ENCODE measurements around the gene SLC32A1. TPM values are rescaled to one million over a fixed set of nuclear protein-coding genes. Genes with fewer than 3 reads are reported as not detected.

SLC32A1 gene
- total RNA-seq, 4 donors from 2014 or later: not detected

GRCh38 chr20:38769376-38770295, 45.4 kb downstream of the SLC32A1 start:
- H3K4me3 ChIP-seq (ENCODE audit: low read depth, poor library complexity, severe bottlenecking): no peak overlapping the region
- no peak for TF ChIP-seq POLR2A (IDR thresholded peaks at IDR 0.05)
- DNase-seq (ENCODE audit: low spot score in 2 of 2): peak in 1 of 2 donors; percentile 71
- intact Hi-C loops (cut with DNase I; ENCODE audit: low total_unique reads): no loop called here
- 91 to 92% methylated on average over 13 of the region's 13 CpGs for WGBS, 2 donors

DNA sequence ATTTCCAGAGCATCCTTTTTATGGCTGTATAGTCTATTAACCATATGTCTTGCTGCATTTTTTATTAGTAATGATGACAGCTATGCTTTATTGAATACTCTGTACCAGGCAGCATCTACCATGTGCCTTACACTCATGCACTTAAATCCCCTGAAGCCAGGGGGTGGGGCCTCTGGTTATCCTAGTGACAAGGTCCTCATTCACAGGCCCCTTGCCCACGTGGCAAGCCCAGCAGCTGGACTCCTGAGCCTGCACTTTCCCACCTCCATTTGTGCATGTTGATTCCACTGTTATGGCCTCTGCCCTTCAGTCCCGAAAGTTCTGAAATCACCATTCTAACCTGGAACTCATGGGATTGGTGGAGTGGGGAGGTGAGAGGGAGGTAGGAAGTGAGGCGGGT, 46.3 kb downstream of the SLC32A1 start:
- peak in 1 of 2 donors; percentile 32 for DNase-seq (ENCODE audit: low spot score in 2 of 2)
- TF ChIP-seq POLR2A (IDR thresholded peaks at IDR 0.05): no peak
- TF ChIP-seq, protein P1, sequence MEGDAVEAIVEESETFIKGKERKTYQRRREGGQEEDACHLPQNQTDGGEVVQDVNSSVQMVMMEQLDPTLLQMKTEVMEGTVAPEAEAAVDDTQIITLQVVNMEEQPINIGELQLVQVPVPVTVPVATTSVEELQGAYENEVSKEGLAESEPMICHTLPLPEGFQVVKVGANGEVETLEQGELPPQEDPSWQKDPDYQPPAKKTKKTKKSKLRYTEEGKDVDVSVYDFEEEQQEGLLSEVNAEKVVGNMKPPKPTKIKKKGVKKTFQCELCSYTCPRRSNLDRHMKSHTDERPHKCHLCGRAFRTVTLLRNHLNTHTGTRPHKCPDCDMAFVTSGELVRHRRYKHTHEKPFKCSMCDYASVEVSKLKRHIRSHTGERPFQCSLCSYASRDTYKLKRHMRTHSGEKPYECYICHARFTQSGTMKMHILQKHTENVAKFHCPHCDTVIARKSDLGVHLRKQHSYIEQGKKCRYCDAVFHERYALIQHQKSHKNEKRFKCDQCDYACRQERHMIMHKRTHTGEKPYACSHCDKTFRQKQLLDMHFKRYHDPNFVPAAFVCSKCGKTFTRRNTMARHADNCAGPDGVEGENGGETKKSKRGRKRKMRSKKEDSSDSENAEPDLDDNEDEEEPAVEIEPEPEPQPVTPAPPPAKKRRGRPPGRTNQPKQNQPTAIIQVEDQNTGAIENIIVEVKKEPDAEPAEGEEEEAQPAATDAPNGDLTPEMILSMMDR (IDR thresholded peaks at IDR 0.05): no peak
- WGBS, 2 donors: 82 to 90% methylated on average over 3 of the region's 3 CpGs
- H3K4me3 ChIP-seq (ENCODE audit: low read depth, poor library complexity, severe bottlenecking): no peak overlapping the region
- intact Hi-C loops (cut with DNase I; ENCODE audit: low total_unique reads): no loop called here

DNA sequence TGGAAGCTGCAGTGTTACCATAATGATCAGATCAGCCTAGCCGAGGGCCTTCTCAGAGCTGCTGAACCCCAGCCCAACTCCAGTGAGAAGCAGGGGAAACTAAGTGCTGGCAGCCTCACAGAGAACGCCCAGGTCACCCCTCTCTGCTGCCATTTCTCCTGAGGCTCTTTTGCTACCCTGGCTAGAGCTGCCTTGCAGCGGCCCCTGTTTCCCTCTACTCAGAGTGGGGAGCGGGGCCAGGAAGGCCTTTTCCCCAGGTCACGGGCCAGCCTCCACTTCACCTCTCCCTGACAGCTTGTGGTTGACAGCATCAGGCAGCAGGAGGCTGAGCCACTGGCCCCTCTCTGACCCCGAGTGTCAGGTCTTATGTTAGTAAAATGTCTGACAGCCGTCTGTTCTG, 46.7 kb downstream of the SLC32A1 start:
- TF ChIP-seq POLR2A (IDR thresholded peaks at IDR 0.05): no peak
- TF ChIP-seq, protein P1 (IDR thresholded peaks at IDR 0.05): no peak
- 82 to 89% methylated on average over 7 of the region's 7 CpGs for WGBS, 2 donors
- H3K4me3 ChIP-seq (ENCODE audit: low read depth, poor library complexity, severe bottlenecking): no peak overlapping the region
- no peak for DNase-seq (ENCODE audit: low spot score in 2 of 2)
- intact Hi-C loops (cut with DNase I; ENCODE audit: low total_unique reads): no loop called here

- intact Hi-C loops (cut with DNase I; ENCODE audit: low total_unique reads): no loop called here
- TF ChIP-seq POLR2A (IDR thresholded peaks at IDR 0.05): no peak
- TF ChIP-seq, protein P1 (IDR thresholded peaks at IDR 0.05): no peak
- H3K4me3 ChIP-seq (ENCODE audit: low read depth, poor library complexity, severe bottlenecking): no peak overlapping the region
- WGBS, 2 donors: 91 to 97% methylated on average over 7 of the region's 7 CpGs
- DNase-seq (ENCODE audit: low spot score in 2 of 2): peak in 1 of 2 donors; percentile 66
Measured at GRCh38 chr20:38771621-38772020, 47.3 kb downstream of the SLC32A1 start.

DNA sequence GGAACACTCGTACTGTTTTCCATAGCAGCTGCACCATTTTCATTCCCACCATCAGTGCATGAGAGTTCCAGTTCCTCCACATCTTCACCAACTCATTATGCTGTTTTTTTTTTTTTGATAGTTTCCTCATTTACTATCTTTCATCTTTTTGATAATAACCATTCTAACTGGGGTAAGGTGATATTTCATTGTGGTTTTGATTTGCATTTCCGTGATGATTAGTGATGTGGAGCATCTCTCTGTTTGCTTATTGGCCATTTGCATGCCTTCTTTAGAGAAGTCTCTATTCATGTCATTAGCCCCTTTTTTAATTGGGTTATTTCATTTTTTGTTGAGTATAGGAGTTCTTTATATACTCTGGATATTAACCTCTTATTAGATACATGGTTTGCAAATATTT, 49.9 kb downstream of the SLC32A1 start:
- WGBS, 2 donors: 75 to 99% methylated on average over 2 of the region's 2 CpGs
- H3K4me3 ChIP-seq (ENCODE audit: low read depth, poor library complexity, severe bottlenecking): no peak overlapping the region
- no peak for DNase-seq (ENCODE audit: low spot score in 2 of 2)
- intact Hi-C loops (cut with DNase I; ENCODE audit: low total_unique reads): no loop called here
- TF ChIP-seq POLR2A (IDR thresholded peaks at IDR 0.05): no peak
- TF ChIP-seq, protein P1 (IDR thresholded peaks at IDR 0.05): no peak

- WGBS, 2 donors: 96 to 97% methylated on average over 11 of the region's 11 CpGs
- TF ChIP-seq POLR2A (IDR thresholded peaks at IDR 0.05): no peak
- TF ChIP-seq, protein P1 (IDR thresholded peaks at IDR 0.05): no peak
- intact Hi-C loops (cut with DNase I; ENCODE audit: low total_unique reads): no loop called here
- peak in 1 of 2 donors; percentile 6 for DNase-seq (ENCODE audit: low spot score in 2 of 2)
- H3K4me3 ChIP-seq (ENCODE audit: low read depth, poor library complexity, severe bottlenecking): no peak overlapping the region
Measured at GRCh38 chr20:38776363-38776762, 52.1 kb downstream of the SLC32A1 start.

Other genes starting within 250 kb of the SLC32A1 start
- not detected for gene ADIG, start 143.3 kb upstream of the SLC32A1 start, total RNA-seq
- 10 to 100 TPM; 27.0 to 54.8 (median 45.9) TPM for gene ARHGAP40, start 122.7 kb upstream of the SLC32A1 start, total RNA-seq
- 10 to 100 TPM in 3 of 4 donors, 1 to 10 TPM in 1; 7.3 to 11.7 (median 10.8) TPM for gene ACTR5, start 24.0 kb downstream of the SLC32A1 start, total RNA-seq
- 1 to 10 TPM in 3 of 4 donors, under 1 TPM in 1; 0.72 to 3.0 (median 1.4) TPM for gene PPP1R16B, start 81.2 kb downstream of the SLC32A1 start, total RNA-seq
- gene FAM83D, start 201.9 kb downstream of the SLC32A1 start, total RNA-seq: 10 to 100 TPM in 3 of 4 donors, 1 to 10 TPM in 1; 8.7 to 17.4 (median 14.0) TPM
- 10 to 100 TPM in 3 of 4 donors, 1 to 10 TPM in 1; 6.6 to 16.8 (median 11.0) TPM for gene DHX35, start 237.9 kb downstream of the SLC32A1 start, total RNA-seq